GM18520 (cell line): ENCODE results near the gene COIL.
"Not testable (repeated sequence)": the region's sequence is repeated elsewhere in the genome, so short reads cannot be mapped to it uniquely, and the experiment has no call there.

Experiments used
- ATAC-seq: cut with Tn5 transposase; IDR thresholded peaks from one replicate; pipeline ENCODE4 v1.9.1; 2021; ENCODE audit not compliant: unreplicated experiment

Gene COIL

GRCh38 chr17:56960596-56961538 lies at the start of gene COIL:
Gene COIL, minus strand, starts transcription at chr17:56961050. Its CDS starts 31 bp downstream, at chr17:56961019.
- peak; percentile 88 for ATAC-seq

GRCh38 chr17:57010487-57010886 lies 49.6 kb upstream of the COIL start:
- no peak for ATAC-seq

GRCh38 chr17:57009737-57010445 lies 49.0 kb upstream of the COIL start:
- ATAC-seq: peak; percentile 46

- no peak for ATAC-seq
Observed at GRCh38 chr17:57008958-57009357, 48.1 kb upstream of the COIL start.

GRCh38 chr17:57006040-57006439 lies 45.2 kb upstream of the COIL start:
- ATAC-seq: no peak

GRCh38 chr17:57004944-57005579 lies 44.2 kb upstream of the COIL start:
- ATAC-seq: peak; percentile 67

- ATAC-seq: no peak
Observed at GRCh38 chr17:57002904-57003303, 42.1 kb upstream of the COIL start.

GRCh38 chr17:57001541-57001940 lies 40.7 kb upstream of the COIL start:
- no peak for ATAC-seq

- ATAC-seq: no peak
Observed at GRCh38 chr17:56997313-56997712, 36.5 kb upstream of the COIL start.

GRCh38 chr17:56995766-56996165 lies 34.9 kb upstream of the COIL start:
- no peak for ATAC-seq

GRCh38 chr17:56994009-56994792 lies 33.4 kb upstream of the COIL start:
- no peak for ATAC-seq

GRCh38 chr17:56992364-56992763 lies 31.5 kb upstream of the COIL start:
- ATAC-seq: no peak

GRCh38 chr17:56988901-56989572 lies 28.2 kb upstream of the COIL start:
- no peak for ATAC-seq

GRCh38 chr17:56987283-56987834 lies 26.5 kb upstream of the COIL start:
- no peak for ATAC-seq

GRCh38 chr17:56985371-56986162 lies 24.7 kb upstream of the COIL start:
- no peak for ATAC-seq

- ATAC-seq: no peak
Observed at GRCh38 chr17:56983366-56983765, 22.5 kb upstream of the COIL start.

GRCh38 chr17:56982312-56982711 lies 21.5 kb upstream of the COIL start:
- ATAC-seq: no peak

GRCh38 chr17:56980526-56980925 lies 19.7 kb upstream of the COIL start:
- not testable (repeated sequence) for ATAC-seq

- no peak for ATAC-seq
Observed at GRCh38 chr17:56979091-56979480, 18.2 kb upstream of the COIL start.
